HCEC 1CT (cell line): ENCODE measurements around the gene TMEM174.

ENCODE experiments used
- DNase-seq: peaks from one replicate; pipeline ENCODE4 v3.0.0-alpha.2; 2017

The TMEM174 gene

DNA sequence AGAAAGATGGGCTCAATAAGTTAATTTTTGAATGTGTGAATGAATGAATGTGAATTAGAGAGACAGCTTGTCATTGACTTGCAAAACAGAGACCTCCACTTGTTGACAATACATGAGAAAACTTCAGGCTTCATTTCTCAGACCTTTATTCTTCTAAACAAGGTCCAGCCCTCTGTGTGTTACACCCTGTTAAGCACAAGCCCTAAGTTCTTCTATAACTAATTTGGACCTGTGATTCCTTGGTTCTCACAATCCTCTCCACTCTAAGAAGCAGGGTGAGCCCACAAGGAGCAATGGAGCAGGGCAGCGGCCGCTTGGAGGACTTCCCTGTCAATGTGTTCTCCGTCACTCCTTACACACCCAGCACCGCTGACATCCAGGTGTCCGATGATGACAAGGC is at the start of gene TMEM174:
TMEM174 (plus strand) TSS at position 243 of the 400 bp plus-strand sequence; CDS start at position 294, 51 bp downstream.
- no peak for DNase-seq

- DNase-seq = no peak
Observed at GRCh38 chr5:73125289-73125688, 47.7 kb upstream of the TMEM174 start.

DNA sequence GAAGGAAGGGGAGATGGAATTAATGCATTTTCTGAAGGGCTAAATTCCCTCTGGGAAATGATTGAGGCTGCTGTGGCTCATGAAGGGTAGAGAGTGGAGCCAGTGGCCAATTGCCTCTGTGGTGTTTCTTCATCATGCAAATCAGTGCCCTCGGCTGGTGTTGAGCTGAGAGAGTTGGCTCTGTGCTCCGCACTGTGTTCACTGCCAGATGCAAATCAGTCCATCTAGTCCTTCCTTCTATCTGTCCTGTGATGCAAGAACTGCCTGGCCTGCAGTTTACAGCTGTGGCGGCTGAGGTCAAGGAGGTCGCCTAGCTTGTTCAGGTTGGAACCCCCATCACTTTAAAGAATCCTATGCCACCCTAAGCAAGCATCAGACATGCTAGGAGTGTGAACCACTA is 46.6 kb upstream of the TMEM174 start:
- DNase-seq = no peak

GRCh38 chr5:73126957-73127356 is 46.0 kb upstream of the TMEM174 start:
- no peak for DNase-seq

- DNase-seq = no peak
Observed at GRCh38 chr5:73129143-73129542, 43.9 kb upstream of the TMEM174 start.

GRCh38 chr5:73130811-73131210 is 42.2 kb upstream of the TMEM174 start:
- no peak for DNase-seq

GRCh38 chr5:73131711-73132425 is 41.1 kb upstream of the TMEM174 start:
- DNase-seq = no peak

- no peak for DNase-seq
Observed at GRCh38 chr5:73132759-73133158, 40.2 kb upstream of the TMEM174 start.

- DNase-seq = no peak
Observed at GRCh38 chr5:73135021-73135420, 38.0 kb upstream of the TMEM174 start.

DNA sequence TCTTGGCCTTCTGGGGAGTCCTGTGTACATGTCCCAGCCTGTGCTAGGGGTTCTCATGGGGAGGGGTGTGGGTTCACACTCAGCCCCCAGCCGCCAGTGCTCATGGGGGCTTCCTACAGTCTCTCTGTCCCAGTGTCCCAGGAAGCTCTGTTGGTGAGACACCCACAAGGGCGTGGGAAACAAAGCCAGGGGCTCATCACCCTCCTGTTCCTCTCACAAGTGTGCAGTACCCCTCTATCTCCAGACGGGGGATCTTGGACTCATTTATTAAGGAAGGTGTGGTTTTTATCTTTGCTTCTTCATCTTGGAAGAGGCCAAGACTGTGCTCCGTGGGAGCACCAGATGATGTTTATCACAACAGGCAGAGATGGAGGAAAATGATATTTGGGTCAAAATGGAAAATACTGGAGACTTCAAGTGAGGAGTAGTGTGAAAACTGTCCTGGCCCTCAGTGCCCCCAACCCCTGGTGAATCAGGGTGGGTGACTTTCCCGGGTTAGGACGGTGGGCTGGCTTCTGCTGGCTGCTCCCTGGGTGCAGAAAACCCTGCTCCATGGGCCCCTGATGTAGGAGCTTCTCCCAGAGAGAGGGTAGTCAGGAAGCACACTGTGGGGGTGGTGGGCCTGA is 37.5 kb upstream of the TMEM174 start:
- peak; percentile 64 for DNase-seq

DNA sequence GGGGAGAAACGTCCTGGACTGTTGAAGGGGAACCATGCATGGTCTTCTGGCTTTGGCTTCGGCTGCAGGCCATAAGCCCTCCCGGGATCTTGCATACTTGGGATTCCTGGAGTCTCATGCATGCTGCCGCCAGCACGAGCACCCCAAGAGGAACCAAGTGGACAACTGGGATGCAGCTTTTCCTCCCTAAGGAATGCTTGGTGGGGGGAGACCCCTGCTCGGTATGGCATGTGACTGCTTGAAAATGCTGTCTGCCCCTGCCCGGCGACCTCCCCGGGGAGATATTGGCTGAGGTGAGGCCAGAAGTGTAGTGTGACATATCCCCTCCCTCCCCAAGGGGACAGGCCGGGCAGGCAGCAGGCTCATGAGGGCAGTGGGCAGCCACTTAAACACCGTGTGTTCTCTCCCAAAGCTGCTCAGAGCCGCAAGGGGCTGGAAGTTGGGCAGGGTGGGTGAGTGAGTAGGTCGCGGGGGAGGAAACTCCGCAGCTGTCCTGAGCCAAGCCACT is 36.9 kb upstream of the TMEM174 start:
- peak; percentile 17 for DNase-seq

DNA sequence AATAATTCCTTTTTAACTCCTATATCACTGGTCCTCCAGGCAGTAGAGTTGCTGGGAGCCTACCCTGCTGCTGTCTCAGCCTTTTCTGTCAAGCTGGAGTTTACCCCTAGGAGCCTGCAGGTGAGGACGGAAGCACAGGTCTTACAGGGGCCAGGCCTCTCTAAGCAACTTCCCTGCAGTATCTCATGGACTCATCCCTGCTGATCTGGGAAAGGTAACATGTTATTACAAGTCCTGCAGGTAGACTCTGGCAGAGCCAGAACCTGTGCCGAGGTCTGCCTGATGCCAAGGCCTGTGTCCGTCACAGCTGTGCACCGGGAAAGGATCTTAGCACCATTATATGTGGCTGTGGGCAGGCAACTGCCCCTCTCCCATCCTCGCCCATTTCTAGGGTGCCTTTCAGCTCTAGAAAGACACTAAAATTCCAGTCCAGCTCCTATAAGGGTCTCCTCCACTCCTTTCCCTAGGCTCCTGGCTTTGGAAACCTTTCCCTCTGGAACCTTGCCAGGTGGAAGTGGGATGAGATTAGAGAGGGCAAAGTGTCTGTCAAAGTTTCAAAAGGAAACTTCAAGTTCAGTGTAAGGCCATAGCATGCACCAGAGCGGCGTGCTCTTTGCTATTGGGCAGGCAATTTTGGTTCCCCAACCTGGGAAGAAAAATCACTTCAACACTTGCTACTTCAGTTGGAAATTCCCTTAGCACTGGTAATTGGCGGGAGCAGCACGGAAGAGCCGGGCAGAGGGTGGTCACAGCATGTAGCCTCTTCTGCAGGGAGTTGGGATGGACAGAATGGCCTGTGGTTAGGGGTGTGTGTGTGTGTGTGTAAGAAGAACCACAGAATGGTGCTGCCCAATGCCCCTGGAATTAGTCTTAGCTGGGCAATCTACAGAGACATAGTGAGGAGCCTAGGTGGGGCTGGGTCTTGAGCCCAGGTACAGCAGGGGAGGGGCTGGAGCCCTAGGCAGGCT is 35.1 kb upstream of the TMEM174 start:
- no peak for DNase-seq

- DNase-seq = no peak
Observed at GRCh38 chr5:73139485-73139884, 33.5 kb upstream of the TMEM174 start.

DNA sequence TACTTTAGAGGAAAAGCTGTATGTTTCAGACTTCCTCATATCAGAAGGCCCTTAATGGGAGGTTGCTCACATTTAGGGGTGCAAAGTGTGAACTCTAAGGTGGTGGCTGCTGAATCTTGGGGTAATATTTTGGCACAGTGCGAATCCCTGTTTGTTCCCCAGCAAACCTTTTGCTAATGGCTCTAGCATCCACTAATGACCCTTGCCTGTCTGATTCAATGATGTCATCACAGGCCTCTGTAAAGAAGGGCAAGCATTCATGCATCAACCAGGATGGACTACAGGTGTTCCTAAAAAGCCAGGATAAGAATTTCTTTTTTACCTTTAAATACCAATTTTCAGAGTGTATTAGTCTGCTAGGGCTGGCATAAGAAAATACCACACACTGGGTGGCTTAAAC is 32.2 kb upstream of the TMEM174 start:
- DNase-seq = no peak

DNA sequence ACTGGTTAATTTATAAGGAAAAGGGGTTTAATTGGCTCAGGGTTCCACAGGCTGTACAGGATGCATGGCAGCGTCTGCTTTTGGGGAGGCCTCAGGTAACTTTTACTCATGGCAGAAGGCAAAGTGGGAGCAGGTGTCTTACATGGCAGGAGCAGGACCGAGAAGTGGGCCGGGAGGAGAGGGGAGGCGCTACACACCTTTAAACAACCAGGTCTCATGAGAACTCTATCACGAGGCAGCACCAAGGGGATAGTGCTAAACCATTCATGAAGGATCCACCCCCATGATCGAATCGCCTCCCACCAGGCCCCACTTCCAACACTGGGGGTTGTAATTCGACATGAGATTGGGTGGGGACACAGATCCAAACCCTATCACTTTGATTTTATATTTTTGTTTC is 31.0 kb upstream of the TMEM174 start:
- DNase-seq = no peak

- DNase-seq = no peak
Observed at GRCh38 chr5:73143716-73144115, 29.3 kb upstream of the TMEM174 start.

DNA sequence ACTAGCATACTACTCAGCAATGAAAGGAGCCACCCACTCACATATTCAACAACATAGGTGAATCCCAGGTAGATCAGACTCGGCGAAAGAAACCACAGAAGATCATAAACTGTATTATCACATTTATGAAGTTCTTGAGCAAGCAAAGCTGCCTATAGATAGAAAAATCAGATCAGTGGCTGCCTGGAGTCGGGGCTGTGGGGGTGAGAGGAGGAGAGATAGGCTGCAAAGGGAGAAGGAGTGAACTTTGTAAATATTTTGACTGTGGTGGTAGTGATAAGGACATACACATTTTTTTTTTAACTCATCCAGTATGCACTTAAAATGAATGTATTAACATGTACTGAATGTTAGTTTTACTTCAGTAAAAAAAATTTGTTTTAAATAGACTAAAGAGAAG is 23.5 kb upstream of the TMEM174 start:
- DNase-seq = no peak

- no peak for DNase-seq
Observed at GRCh38 chr5:73150876-73151275, 22.1 kb upstream of the TMEM174 start.

DNA sequence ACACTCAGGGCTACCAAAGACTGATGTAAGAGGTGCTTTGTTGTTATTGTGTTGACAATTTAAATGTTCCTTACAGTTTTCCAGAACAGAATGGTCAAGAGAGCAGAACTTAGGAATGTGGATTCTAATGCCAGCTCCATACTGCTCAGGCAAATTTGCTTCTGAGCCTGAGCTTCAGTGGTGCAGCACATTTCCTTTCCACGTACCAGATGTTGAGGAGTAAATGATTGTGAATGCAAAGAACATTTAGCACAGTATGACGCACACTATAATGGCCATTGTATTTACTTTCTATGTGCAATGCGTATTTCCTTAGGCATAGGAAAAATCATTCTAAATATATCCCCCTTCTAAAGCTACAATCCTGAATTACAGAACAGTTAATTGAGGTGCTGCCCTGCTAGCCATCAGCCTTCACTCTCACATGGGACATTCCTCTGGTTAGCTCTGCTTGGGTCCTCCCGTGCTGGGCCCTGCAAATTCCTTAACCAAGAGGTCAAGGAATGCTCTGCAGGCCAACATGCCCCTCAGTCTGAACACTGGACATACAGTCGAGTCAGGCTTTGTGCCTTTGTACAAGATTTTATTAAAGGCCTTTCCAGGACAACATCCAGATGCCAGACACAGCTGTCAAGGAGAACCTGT is 21.1 kb upstream of the TMEM174 start:
- DNase-seq = no peak

DNA sequence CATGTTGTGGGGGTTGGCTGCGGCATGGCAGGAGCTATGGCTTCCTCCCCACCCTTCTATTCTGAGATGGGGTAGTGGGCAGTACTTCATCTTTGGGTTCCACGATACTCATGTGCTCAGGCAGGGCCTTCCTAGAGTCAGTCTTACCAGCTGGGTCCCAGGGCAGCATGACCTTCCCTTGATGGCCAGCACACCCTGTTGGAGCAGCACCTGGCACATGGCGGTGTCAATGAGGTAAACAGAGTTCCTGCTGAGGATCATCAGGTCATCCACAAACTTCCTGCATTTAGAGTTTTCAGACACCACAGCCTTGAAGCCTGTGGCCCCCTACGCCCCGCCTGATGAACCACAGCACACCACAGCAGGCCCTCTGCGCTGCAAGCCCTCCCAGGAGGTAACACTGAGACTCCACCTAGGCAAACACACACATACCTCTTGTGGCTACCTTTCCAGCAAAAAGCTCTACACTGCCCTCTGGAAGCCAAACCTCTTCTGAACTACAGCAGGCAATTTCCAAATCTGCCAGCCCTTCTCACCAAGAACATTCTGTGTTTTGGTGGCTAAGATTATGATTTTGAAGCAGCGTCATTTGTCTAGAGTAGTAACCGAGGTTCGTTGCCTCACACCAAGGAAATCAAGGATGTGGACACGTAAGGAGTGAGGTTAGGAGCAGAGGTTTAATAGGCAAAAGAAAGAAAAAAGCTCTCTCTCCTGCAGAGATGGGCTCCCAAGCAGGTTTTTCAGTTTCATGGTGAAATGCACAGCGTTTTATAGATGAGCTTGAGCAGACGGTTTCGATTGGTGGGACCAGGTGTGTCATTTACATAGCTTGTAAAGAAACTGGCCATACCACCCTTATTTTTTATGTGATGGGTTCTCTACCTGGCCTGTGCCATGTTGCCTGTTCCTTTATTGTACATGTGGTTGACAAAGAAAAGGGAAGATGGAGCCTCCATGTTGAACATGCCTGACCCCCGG is 20.3 kb upstream of the TMEM174 start:
- DNase-seq = no peak

DNA sequence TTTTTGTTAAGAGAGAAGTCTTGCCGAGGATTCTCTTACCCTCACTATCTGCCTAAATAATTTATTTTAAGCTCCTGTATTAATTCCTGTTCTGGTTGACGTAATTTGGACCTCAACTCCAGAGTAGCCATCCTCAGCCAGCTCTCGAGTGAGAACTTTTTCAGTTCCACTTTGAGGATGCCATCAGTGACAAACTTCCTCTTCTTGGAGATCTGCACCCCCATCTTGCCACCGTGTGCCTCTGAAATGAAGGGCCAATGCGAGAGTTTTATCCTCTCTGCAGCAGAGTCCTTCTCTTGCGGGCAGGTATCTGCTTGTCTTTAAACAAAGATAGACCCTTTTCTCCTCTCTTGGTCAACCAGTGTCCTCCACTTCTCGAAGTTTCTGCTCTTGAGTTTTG is 19.5 kb upstream of the TMEM174 start:
- no peak for DNase-seq
